Nephron (organoid): ENCODE data around the gene OLFML2B.

ENCODE experiments used
- H3K27ac Mint-ChIP-seq, 3 experiments: 2 replicates each; pipeline ENCODE4 v1.8.0; 2020; ENCODE audit warnings: mixed read lengths in 3 of 3, mild to moderate bottlenecking in 2 of 3, moderate library complexity in 1 of 3
- H3K27me3 Mint-ChIP-seq: 2 replicates; pipeline ENCODE4 v1.8.0; 2021; ENCODE audit warnings: low read depth, mild to moderate bottlenecking, moderate library complexity, mixed read lengths
- H3K36me3 Mint-ChIP-seq: 2 replicates; pipeline ENCODE4 v1.8.0; 2020; ENCODE audit warnings: low read depth, mixed read lengths
- H3K4me1 Mint-ChIP-seq: 2 replicates; pipeline ENCODE4 v1.8.0; 2020; ENCODE audit warnings: mixed read lengths
- H3K4me3 Mint-ChIP-seq, 3 experiments: 2 replicates each; pipeline ENCODE4 v1.8.0; 2020; ENCODE audit warnings: mild to moderate bottlenecking in 3 of 3, mixed read lengths in 3 of 3, moderate library complexity in 2 of 3
- H3K9me3 Mint-ChIP-seq: 2 replicates; pipeline ENCODE4 v1.8.0; 2020; ENCODE audit warnings: mixed read lengths
- TF ChIP-seq, protein P1 (sequence below), 3 experiments: fragments of 200-600 bp; sonication (generic); IDR thresholded peaks; one replicate each; pipeline ENCODE4 v1.5.0; 2021; ENCODE audit warnings: antibody characterized with exemption in 3 of 3; ENCODE audit not compliant: unreplicated experiment in 3 of 3

Gene OLFML2B

DNA sequence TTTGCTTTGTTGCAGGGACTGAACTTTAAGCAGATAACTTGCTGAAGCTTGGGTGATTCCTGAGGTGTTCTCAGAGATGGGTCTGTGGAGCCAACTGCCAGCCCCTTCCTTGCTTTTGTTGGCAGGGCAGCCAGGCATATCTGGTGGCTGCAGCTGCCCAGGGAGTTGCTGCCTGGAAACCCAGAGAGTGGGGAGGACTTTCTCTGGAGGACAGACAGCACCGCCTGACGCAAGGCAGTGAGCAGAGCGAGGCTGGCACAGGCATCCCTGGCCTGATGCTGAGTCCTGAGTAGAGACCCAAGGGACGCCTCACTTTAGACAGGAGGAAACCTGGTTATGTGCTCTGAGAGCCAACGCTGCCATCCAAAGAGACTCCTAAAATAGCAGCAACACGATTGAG, 9.8 kb upstream of the OLFML2B start:
- H3K4me1 Mint-ChIP-seq: peaks cover 34% of the 10 kb centered on the region
- H3K9me3 Mint-ChIP-seq: no peaks in the 10 kb centered on the region
- TF ChIP-seq, protein P1, sequence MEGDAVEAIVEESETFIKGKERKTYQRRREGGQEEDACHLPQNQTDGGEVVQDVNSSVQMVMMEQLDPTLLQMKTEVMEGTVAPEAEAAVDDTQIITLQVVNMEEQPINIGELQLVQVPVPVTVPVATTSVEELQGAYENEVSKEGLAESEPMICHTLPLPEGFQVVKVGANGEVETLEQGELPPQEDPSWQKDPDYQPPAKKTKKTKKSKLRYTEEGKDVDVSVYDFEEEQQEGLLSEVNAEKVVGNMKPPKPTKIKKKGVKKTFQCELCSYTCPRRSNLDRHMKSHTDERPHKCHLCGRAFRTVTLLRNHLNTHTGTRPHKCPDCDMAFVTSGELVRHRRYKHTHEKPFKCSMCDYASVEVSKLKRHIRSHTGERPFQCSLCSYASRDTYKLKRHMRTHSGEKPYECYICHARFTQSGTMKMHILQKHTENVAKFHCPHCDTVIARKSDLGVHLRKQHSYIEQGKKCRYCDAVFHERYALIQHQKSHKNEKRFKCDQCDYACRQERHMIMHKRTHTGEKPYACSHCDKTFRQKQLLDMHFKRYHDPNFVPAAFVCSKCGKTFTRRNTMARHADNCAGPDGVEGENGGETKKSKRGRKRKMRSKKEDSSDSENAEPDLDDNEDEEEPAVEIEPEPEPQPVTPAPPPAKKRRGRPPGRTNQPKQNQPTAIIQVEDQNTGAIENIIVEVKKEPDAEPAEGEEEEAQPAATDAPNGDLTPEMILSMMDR (IDR thresholded peaks at IDR 0.05; ENCODE audit: unreplicated experiment in 3 of 3): no peak
- no peaks in the 10 kb centered on the region for H3K36me3 Mint-ChIP-seq
- H3K4me3 Mint-ChIP-seq: no peak overlapping the region
- H3K27ac Mint-ChIP-seq: peak overlapping the region in 1 of 3 experiments; percentile 5
- peaks cover 12% of the 10 kb centered on the region for H3K27me3 Mint-ChIP-seq

DNA sequence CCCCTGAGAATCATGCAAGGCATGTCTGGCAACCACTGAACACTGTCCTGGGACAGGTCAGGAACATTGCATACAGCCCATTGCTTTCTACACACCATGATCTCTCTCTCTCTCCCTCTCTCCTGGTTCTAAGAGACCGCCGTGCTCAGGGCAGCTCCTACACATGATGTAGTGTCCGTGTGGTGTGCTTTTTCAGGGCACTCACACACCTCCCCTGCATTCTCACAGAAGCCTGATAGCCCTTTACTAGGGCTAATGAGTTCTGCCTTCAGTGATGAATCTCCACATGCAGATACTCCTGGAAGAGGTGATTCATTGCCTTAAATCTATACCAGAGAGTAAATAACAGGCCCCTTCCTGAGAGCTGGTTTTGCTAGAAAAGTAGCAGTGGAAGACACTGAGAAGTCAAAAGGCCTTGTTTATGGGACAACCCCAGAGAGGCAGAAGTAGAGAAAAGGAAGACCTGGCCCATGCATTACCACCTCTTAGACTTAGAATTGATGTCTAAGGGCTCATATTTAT, 7.2 kb upstream of the OLFML2B start:
- H3K36me3 Mint-ChIP-seq: no peaks in the 10 kb centered on the region
- TF ChIP-seq, protein P1 (IDR thresholded peaks at IDR 0.05; ENCODE audit: unreplicated experiment in 3 of 3): no peak
- H3K27me3 Mint-ChIP-seq: peaks cover 9% of the 10 kb centered on the region
- H3K27ac Mint-ChIP-seq: no peak overlapping the region
- H3K4me3 Mint-ChIP-seq: no peak overlapping the region
- peaks cover 29% of the 10 kb centered on the region for H3K4me1 Mint-ChIP-seq
- no peaks in the 10 kb centered on the region for H3K9me3 Mint-ChIP-seq

DNA sequence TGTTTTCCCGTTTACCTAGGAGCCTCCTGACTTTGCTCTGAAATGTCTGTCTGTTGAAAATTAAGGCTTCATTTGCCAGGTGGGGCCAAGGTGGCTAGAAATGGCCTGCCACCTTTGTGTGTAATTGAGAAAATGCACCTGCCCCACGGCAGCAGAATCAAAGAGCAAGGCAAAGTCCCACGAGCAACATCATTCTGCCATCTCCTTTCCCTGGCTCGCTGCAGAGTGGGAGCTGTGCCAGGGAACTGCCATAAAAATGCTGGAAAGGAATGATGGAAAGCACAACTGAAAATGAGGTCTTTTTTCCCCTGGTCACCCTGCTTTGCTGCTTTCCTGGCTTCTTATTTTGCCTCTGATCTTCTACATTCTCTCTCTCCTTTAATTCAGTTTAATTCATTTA, 5.5 kb upstream of the OLFML2B start:
- Mint-ChIP-seq H3K27me3 (peaks cover 14% of the 10 kb centered on the region), H3K9me3 (no peaks in the 10 kb centered on the region), H3K36me3 (no peaks in the 10 kb centered on the region), H3K4me1 (peaks cover 34% of the 10 kb centered on the region), H3K4me3 (no peak overlapping the region), H3K27ac (no peak overlapping the region)
- TF ChIP-seq, protein P1 (IDR thresholded peaks at IDR 0.05; ENCODE audit: unreplicated experiment in 3 of 3): no peak

DNA sequence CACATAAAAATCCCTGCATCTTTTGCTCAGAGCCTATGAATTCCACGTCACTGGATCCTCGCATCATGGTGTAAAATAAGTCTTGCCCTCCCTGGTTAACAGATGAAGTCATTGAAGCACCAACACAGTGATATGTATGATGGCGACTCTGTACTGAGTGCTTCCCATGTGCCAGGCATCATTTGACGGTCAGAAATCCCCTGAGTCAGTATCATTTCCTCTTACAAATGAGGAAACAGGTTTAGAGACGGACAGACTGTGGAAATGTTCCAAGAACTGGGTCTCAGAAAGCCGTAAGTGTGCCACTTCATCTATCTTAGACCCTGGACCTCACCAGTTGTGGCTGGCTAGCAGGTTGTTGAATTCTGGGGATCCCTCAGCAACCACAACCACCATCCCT, 5.1 kb upstream of the OLFML2B start:
- H3K4me1 Mint-ChIP-seq: peaks cover 31% of the 10 kb centered on the region
- no peak overlapping the region for H3K27ac Mint-ChIP-seq
- no peak overlapping the region for H3K4me3 Mint-ChIP-seq
- H3K36me3 Mint-ChIP-seq: no peaks in the 10 kb centered on the region
- no peaks in the 10 kb centered on the region for H3K9me3 Mint-ChIP-seq
- H3K27me3 Mint-ChIP-seq: peaks cover 15% of the 10 kb centered on the region
- TF ChIP-seq, protein P1 (IDR thresholded peaks at IDR 0.05; ENCODE audit: unreplicated experiment in 3 of 3): no peak

DNA sequence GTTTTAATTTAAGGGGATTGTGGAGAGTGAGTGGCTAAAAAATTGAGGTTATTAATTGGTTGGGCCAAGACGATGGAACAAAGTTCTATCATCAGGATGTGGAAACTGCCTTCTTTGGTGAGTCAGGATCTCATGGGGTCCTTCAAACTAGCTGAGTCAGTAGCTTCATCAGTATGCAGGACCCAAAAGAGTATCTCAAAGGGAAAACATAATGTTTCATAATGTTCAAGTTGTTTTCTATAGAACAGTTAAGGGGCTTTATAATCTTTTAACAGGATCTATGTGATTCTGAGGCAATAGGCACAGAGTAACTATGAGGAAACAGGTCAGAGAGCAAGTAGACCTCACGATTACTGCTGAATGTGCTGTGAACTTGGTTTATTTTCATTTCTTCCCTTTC, 3.2 kb upstream of the OLFML2B start:
- H3K27me3 Mint-ChIP-seq: peaks cover 11% of the 10 kb centered on the region

DNA sequence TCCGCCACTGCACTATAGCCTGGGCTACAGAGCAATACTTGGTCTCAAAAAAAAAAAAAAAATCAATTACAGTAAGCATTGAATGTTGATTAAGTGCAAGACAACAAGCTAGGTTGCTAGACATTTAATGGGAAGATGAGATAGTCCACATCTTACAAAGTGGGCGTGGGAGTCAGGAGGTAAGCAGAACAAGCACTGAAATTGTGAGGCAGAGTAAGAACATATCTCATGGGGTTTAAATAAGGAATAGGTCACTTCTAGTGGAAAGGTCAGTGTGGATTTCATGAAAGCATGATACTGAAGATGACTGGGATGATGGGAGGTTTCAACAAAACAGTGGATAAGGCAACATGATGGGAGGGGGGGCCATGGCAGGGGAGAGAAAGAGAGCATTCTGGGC, 1.9 kb upstream of the OLFML2B start:
- TF ChIP-seq, protein P1 (IDR thresholded peaks at IDR 0.05; ENCODE audit: unreplicated experiment in 3 of 3): no peak
- Mint-ChIP-seq H3K27ac (no peak overlapping the region), H3K27me3 (peaks cover 11% of the 10 kb centered on the region), H3K9me3 (no peaks in the 10 kb centered on the region), H3K4me1 (peaks cover 40% of the 10 kb centered on the region), H3K36me3 (no peaks in the 10 kb centered on the region), H3K4me3 (peak overlapping the region in 2 of 3 experiments; percentile 2 to 4)

More for the DNA sequence above, 3.2 kb upstream of the OLFML2B start:
- Mint-ChIP-seq H3K4me3 (no peak overlapping the region), H3K9me3 (no peaks in the 10 kb centered on the region), H3K4me1 (peaks cover 36% of the 10 kb centered on the region), H3K36me3 (no peaks in the 10 kb centered on the region), H3K27ac (no peak overlapping the region)
- TF ChIP-seq, protein P1 (IDR thresholded peaks at IDR 0.05; ENCODE audit: unreplicated experiment in 3 of 3): no peak
